HG02588 (cell line): Measurements from ENCODE around the gene FBXL17.

ENCODE experiments used
- ATAC-seq: cut with Tn5 transposase; IDR thresholded peaks from one replicate; pipeline ENCODE4 v1.9.1; 2021; ENCODE audit warnings: mild to moderate bottlenecking, moderate library complexity; ENCODE audit not compliant: unreplicated experiment

Gene FBXL17

DNA sequence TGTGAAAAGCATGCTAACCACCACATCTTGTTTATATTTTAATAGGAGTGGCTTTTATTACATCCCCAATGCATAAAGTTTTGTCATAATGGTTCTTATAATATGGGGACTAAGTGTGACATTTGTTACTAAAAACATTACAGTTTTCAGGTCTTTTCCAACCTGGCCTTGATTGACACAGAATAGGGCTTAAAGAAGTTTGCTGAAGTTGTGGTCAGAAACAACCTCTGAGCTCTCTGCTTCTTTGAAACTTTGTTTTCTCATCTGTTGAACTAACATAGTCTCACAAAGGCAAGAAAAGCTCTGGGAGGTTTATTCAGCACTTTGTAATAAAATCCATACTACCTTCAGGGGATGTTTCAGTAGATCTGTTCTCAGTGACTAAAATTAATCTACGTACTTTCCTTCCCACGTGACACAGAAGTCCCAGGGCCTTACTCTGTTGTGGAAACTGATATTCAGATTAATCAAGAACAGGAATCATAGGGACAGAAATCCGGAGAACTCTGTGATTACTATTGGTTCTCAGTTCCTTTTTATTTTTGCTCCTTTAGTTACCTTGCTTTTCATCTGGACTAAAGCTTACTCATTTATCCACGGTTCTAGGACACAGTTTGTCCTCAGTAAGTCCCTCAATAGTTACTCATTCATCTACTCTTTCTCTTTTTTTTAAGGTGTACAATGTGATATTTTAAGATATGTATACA is 422.2 kb downstream of the FBXL17 start:
- ATAC-seq = no peak

DNA sequence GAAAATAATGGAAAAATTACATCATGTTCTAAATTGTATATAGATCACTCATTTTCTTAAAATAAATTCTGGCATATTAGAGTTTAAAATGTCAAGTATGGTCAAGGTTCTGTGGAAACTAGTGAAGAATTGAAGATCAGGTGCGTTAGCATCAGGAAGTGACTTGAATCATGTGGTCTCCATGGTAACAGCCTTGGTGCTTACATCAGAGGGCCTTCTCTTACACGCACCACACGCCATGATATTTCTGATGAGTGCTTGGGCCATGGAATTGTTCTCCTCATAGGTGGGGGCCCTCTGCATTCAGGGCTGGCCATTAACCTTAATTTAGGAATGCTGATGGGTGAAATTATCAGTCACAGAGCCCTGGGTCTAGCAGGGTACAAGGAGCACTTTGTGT is 423.0 kb downstream of the FBXL17 start:
- ATAC-seq = no peak

DNA sequence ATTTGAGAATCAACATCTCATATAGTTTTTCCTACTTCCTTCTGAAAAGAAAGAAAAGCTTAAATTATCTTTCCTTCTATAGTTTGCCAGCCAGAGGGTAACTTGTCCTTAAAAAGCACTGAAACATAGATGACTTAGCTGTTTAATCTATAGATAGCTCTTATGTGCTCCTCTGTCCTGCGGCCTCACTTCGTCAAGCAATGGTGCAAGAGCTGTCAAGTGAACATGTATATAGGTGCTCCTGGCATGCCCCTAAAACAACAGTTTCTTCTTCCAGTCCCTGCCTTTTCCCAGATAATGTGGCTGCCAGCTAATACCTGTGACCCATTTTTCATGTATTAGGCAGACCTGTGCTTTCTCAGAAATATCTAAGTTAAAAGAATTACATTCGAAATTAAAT is 423.5 kb downstream of the FBXL17 start:
- ATAC-seq = no peak

DNA sequence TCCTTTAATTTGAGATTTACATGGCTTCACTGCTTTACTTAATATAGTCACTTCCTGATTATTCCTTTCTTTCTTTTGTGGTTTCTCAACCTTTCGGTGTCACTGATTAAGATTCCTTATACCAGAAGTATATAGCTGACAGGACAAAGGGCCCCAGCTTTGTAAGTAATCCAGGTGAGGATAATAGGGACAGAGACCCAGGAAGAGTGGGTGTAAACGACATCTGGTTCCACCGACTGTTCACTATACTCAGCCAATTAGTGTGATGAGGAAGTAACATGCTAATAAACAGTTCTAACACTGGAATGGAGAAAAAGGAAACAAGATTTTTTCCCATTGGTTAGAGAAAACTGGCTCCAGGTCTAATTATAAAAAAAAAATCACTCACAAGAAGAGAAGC is 424.8 kb downstream of the FBXL17 start:
- no peak for ATAC-seq

DNA sequence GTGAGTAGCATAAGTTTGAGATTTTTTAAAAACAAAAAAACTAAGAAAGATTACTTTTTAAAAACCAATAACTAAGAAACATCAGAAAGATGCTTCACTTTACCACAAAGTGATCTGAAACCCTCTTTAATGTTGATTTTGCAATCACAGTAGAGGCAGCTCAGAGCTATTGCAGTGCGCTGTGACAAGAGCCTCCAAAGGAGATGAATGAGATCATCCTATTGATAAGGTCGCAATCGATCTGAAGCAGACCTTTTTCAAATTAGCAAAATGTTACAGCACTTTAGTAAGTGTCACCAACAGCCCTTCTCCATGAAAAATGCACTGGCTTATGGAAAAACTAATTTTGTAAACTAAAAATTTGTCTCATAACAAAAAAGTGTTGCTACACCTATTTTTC is 426.6 kb downstream of the FBXL17 start:
- ATAC-seq = no peak

DNA sequence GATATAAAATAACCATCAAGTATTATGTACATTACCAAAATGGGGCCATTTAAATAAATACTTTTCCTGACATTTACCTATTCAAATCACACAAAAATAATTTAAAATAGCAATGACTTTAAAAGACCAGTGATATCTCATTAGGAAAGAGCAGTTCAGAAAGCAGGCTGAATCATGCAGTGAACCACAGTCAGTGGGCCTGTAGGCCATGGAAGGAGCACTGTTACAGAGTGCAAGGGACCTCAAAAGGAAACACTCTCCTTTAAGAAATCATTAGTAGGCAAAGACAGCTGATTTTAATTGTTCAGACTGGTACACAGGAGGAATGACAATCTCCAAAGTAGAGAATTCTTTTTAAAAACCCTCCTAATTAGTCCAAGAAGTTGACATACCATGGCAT is 427.6 kb downstream of the FBXL17 start:
- no peak for ATAC-seq

DNA sequence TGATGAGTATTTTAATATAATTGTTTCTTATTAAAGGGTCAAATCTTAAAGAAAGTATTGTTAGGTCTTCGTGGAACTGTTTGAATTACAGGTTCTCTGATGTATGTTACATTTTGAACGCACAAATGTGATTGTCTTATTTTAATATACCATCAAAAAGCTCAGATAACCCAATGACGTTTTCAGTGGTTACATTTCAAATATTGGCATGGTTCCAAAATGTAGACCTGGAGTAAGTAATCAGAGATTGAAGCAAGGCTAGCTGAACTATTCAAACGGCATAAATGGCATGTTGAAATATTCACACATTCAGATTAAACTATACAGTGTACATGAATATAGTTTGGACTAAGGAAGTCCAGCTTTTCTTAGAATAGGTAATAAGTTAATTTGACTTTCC is 429.4 kb downstream of the FBXL17 start:
- no peak for ATAC-seq

DNA sequence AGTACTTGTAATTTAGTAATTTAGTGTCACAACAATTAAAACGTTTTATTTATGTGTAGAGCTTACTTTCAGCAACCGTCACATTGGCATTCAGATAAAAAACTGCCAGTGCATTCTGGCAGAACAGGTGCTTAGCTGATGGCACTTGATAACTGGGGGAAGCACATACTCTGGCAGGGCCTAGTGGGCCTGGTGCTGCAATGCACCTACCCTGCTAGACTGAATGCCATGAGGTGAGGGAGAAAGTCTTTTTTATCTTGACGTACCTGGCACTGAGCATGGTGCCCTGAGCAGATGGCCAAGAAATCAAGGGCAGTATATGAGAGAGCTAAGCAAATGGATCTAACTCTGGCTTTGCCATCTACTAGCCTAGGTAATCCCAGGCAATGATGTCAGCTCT is 430.6 kb downstream of the FBXL17 start:
- ATAC-seq = no peak

DNA sequence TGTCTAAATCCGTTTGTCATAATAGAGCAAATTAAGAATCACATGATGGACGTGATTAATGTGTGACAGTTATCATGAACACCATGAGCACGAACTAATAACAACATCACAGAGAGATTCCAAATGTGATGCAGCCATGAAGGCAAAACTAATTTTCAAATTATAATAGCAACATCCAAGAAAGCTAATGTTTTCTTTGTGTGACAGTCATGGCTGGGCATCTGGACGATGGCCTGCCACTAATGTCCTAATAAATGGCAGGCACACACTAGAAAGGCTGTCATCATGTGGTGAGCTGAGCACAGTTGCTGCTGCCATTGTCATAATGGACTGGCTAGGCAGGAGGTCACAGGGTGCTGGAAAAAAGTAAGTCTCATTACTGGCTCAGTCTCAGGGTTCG is 431.1 kb downstream of the FBXL17 start:
- no peak for ATAC-seq

DNA sequence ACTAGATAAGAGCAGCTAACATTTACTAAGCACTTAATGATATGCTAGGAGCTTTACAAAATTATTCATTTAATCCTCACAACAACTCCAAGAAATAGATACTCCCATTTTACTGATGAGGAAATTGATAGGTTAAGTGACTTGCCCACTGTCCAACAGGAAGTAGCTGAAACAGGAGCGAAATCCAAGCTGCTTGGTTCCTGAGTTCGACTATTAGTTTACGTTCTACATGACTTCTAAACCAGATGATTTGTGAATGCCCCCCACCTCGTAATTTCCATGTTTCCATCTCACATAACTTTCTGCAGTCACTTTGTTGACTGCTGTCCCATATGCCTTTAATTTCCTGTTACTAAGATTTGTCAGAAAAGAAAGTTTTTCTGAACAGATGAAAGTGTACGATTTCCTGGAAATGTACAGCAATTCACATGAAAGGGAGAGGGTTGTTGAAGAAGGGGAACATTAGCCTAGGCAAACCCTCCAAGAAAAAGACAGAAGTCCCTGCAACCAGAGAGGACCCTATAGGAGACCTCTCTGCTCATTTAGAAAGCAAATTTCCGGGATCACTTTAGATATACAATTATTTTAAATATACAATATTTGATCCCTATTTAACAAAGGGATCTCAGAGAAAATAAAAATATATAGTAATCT is 432.1 kb downstream of the FBXL17 start:
- ATAC-seq = no peak

DNA sequence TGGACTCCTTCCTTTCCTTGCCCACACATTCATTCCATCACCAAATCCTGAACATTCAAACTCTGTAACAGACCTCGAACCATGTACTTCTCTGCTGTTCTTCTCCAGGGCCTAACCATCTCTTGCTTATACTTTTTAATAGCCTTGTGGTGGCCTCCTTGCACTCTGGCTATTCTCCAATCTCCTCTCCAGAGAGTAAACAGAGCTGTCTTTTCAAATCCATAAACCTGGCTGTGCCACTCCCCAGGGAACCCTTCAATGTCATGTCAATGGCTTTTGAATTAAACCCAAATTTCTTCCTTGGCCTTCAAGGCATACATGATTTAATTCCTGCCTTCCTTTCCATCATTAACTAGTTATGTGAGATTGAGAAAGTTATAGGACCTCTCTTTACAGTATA is 433.5 kb downstream of the FBXL17 start:
- no peak for ATAC-seq

DNA sequence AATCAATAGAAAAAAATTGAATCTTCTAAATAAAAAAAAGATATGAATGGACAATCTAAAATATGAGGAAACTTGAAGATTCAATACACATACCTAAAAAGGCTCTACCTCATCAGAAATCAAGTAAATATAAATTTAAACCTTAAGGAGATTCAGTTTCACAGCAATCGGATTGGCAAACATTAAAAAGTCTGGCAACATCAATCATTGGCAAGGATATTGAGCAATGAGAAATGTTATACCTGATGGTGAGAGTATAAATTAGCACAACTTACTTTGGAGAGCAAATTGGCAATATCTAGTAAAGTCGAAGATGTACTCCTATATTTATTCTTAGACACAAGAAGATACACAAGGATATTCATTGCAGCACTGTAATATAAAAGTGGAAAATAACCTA is 436.8 kb downstream of the FBXL17 start:
- no peak for ATAC-seq

DNA sequence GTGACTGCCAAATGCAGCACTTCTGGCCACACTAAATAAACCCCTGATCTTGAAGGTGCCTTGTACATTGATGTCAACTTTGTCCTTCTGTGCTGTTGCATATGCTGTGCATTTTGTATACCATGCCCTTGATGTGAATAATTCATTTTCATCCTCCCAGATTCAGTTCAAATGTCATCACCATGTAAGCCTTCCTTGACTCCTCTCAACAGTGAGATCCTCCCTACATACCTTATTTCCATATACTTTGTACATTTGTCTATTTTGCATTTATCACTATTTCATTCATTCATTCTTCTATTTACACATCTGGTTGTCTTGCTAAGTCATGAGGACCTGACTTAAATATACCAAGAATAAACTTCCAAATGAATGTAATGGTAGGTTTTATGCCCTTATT is 438.0 kb downstream of the FBXL17 start:
- ATAC-seq = no peak

DNA sequence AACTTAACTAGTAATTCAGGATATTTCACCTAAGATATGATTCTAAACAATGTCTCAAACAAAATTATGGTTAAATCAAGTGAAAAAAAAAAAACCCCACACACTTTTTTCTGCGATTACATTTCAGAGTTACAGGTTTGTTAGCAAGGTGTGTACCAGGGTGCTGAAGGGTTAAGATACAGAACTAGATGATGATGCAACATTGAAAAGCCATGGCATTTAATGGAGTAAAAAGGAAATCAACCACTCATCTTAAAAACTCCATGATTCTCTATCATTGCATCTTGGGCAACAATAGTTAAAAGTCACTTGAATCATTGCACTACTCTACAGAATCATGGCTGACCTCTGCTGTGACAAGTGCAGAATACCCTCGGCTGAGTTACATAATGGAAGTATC is 440.9 kb downstream of the FBXL17 start:
- no peak for ATAC-seq

DNA sequence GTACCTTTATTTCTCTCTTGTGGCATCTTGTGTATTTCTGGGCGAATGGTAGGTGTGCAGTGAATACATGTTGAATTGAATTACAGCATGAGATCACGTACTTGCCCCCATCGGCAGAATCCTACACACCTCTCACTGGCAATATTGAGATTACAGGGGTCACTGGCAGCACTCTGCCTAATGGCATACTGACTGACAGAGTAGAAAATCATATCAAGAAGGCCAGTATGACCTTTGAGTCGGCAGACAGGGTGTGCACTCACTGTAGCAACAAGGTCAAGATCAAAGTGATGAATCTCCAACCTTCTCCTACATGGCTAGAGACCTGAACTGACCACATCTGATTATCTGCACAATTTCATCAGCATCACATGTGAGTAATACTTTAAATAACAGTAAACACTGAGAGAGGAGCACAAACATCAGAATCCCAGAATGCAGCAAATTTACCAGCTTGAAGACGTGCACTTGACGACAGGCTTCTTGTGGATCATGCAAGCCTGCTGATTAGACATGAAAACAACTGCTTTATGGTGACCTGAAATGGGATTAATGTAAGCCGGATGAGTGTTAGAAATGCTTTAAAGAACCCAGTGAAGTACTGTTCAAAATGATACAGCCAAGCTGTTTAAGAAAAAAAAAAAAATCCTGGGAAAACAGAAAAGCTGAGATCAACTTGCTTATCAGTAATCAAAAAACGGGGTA is 444.1 kb downstream of the FBXL17 start:
- no peak for ATAC-seq

DNA sequence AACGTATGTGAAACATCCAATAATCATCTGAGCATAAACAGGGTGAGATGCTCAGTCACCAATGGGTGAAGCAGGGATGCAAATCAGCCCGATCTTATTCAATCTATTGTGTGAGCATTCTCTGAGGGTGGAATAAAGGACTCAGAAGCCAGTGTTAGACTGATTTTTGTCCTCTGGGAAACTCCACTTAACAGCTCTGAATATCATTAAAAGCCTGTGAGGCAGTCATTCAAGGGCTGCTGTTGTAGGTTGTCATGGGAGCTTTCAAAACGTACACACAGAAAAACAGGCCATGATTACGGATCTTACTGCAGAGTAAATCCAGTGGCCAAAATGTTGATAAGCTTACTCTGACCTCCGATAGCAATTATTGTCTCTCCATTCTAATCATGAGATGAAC is 444.7 kb downstream of the FBXL17 start:
- ATAC-seq = no peak

DNA sequence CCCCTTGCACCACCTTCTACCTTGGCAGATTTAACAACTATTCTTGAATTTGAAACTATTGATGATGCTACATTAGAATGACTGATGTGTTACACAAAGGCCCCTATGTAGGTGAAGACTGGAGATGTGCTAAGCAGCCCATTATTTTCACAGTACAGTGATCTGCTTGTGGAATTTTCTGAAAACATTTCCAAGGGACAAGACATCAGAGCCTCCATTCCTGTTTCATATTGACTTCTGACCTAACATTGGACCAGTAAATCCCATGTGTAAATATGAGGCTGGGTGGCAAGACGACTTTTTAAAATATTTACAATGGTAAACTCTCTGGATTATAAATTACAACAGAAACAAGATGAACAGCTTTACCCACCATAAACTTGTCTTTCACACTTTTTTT is 445.4 kb downstream of the FBXL17 start:
- ATAC-seq = no peak

DNA sequence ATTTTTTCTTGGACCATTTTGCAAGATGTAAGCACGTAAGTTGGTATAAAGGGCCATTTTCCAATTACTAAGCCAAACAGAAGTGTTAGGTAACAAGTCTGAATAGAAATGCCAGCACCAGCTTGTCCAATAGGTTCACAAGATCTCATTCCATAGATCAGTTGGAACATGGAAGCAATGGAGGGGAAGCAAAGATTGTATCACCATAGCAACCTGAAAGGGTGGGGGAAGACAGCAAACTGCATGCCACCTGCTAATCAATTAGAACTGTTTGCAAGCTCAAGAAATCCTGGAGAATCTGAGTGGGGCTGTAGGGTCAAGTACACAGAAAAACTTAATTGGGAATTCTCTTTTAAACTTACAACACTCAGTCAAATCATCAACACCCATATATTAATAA is 446.3 kb downstream of the FBXL17 start:
- ATAC-seq = no peak

DNA sequence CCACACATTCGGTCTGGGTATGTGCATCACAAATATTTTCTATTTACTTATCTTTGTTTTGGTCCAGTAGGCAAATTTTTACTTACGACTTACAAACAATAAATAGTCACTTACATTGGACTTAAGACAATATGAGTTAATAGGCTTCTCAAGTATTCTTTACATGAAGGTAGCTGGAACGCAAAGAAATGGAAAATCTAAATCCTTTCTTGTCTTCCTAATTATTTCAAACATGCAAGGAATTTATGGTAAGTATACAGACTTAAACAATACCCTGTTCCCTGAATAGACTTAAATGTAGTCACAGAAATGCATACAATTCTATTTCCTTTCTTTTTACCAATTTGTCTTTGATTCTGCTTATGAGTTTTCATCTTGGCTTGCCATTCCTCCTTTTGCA is 448.6 kb downstream of the FBXL17 start:
- ATAC-seq = no peak

DNA sequence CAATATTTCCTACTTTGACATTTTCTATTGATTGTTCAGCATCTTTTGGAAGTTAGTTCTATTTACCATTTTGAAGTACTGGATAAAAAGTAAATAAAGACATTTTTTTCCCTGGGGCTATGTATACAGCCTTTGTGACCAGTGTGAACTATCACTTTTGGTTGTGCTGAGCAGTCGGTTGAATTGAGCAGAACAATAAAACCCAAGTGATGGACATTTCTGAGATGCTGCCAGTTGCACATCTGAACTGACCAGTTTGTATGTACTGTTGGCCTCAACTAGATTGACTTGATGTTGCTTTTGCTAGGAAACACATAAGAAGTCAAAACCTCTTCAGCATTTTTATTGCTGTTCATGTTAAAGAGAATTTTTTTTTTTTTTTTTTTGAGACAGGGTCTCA is 451.0 kb downstream of the FBXL17 start:
- no peak for ATAC-seq

DNA sequence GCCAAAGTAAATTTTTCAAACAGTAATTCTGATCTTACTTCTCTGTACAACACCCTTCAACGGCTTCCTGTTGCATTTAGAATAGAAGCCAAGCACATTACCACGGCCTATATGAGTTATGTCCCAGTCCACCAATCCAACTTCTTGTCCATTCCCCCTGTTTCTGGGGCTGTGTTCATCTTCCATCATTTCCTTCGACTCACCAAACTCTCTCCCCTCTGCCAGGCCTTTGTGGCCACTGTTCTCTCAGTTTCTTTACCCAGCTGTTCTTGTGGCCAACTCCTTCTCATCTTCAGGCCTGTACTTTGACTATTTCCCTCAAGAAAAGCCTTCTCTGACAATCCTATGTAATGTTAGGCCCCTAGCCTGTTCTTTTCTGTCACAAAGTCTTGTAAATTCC is 451.8 kb downstream of the FBXL17 start:
- no peak for ATAC-seq

DNA sequence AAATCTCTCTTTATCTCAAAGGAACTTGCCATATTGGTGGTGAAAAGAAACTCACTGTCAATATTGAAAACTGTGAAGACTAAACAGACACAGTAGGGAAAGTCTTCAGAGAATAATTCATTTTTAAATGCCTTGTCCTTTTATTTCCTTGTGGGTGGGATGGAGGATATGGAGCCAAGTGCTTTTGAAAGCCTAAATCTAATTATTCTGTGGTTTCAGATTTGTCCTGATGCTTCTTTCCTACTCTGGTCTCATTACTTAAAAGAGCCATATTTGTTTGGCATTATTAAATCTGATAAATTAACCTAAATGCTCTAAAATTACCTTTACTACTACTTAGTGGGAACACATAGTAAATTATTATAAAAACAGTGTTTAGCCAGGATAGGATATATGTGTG is 452.8 kb downstream of the FBXL17 start:
- no peak for ATAC-seq
